AG09309 (cell line): Measurements from ENCODE around the gene STYXL1.

ENCODE experiments used
- DNase-seq: peaks from one replicate; pipeline ENCODE4 v3.0.0-alpha.2; 2010; ENCODE audit warnings: low read depth
- H3K4me3 ChIP-seq: 2 replicates; pipeline ENCODE4 v1.5.1; 2011; ENCODE audit warnings: mild to moderate bottlenecking, low read depth, low read length, moderate library complexity; ENCODE audit not compliant: control insufficient read depth
- TF ChIP-seq, protein P1 (sequence below): IDR thresholded peaks from 2 replicates; pipeline ENCODE4 v1.5.1; 2011; ENCODE audit warnings: mild to moderate bottlenecking, low read depth, low read length, inconsistent platforms; ENCODE audit not compliant: insufficient read depth, control insufficient read depth; ENCODE audit errors: missing control alignments

The STYXL1 gene

GRCh38 chr7:75968012-75968411, 79.8 kb downstream of the STYXL1 start:
- TF ChIP-seq, protein P1, sequence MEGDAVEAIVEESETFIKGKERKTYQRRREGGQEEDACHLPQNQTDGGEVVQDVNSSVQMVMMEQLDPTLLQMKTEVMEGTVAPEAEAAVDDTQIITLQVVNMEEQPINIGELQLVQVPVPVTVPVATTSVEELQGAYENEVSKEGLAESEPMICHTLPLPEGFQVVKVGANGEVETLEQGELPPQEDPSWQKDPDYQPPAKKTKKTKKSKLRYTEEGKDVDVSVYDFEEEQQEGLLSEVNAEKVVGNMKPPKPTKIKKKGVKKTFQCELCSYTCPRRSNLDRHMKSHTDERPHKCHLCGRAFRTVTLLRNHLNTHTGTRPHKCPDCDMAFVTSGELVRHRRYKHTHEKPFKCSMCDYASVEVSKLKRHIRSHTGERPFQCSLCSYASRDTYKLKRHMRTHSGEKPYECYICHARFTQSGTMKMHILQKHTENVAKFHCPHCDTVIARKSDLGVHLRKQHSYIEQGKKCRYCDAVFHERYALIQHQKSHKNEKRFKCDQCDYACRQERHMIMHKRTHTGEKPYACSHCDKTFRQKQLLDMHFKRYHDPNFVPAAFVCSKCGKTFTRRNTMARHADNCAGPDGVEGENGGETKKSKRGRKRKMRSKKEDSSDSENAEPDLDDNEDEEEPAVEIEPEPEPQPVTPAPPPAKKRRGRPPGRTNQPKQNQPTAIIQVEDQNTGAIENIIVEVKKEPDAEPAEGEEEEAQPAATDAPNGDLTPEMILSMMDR: no peak
- no peak for DNase-seq
- H3K4me3 ChIP-seq: no peak overlapping the region

DNA sequence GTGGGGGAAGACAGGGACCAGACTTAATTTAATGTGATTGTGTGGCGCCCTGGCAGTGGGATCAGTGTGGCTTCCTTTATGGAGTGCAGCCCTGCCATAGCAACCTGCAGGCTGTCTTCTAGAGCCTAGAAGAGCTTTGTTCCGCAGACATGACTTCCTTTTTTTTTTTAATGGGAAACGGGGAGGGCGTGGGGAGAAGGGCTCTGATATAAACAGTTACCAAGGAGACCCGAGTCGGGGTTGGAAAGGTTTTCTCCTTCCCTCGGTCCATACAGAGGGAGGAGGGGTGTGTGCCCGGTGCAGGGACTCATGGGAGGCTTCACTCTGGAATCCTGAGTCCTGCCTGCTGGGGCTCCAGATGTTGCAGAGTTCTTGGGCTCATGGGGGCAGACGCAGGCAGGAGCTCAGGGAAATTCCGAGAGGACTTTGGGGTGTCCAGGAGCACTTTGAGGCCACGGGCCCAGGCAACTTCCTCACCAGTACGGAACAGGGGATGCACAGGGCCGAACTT, 80.3 kb downstream of the STYXL1 start:
- H3K4me3 ChIP-seq: no peak overlapping the region
- TF ChIP-seq, protein P1: no peak
- DNase-seq: no peak

DNA sequence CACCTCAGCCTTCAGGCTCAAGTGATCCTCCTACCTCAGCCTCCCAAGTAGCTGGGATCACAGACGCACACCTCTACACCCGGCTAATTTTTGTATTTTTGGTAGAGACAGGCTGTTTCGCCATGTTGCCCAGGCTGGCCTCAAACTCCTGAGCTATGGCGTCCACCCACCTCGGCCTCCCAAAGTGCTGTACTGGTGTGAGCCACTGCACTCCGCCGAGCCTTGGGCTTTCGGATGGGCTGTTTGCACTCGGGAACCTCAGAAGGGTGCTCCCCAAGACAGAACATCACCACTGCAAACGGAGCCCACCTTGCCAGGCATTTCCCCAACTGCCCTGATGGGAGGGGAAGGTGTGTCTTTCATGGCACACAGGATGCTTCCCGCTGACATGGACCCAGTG, 80.7 kb downstream of the STYXL1 start:
- TF ChIP-seq, protein P1: no peak
- DNase-seq: no peak
- no peak overlapping the region for H3K4me3 ChIP-seq

DNA sequence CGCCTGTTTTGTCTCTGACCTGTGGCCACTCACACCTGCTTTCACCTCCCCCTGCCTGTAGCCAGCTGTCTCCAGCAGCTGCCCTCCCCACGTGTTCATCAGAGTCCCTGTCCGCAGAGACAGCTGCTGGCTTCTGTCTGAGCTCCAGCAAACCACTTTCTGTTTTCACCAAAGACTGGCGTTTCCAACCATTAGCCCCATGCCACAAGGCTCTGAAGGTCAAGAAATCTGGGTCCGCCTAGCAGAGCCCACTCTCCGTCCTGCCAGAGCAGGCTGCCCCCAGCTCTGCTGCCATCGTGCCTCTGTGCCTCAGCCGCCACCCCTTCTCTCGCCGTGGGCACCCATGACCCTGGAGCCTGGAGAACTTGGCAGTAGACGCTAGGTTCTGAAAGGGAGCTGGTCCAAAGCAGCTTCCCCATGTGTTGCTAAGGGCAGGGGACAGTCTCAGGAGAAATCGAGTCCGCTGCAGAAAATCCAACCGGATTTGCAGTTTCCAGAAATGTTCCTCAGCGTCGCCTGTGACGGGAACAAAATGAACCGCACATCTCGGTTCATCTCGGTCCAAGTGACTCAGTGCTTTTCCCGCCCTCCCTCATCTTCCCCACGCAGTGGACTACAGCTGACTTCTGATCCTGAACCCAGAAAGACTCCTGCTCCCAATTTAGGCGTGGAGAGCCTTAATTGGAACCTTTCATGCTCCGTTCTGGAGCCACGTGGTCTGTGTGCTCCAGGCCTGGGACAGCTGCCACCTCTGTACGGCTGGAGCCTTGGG, 81.4 kb downstream of the STYXL1 start:
- no peak overlapping the region for H3K4me3 ChIP-seq
- TF ChIP-seq, protein P1: no peak
- DNase-seq: no peak

DNA sequence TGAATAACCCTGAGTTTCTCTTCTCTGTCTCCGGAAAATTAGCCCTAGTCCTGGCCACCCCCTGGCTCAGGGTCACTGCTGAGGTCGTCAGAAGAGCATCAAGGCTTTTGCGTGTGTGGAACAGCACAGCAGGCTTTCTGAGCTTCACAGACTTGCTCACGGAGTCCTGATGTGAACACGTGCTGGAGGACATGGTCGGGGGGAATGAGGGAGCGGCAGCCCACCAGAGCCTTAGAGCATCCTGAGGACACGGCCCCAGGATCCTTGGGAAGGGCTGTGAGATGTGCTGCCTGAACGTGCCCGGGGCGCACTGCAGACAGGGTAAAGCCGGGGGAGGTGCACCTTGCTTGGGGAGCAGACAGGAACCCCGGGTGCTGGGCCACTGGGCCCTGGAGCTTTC, 82.2 kb downstream of the STYXL1 start:
- TF ChIP-seq, protein P1: no peak
- no peak for DNase-seq
- no peak overlapping the region for H3K4me3 ChIP-seq

DNA sequence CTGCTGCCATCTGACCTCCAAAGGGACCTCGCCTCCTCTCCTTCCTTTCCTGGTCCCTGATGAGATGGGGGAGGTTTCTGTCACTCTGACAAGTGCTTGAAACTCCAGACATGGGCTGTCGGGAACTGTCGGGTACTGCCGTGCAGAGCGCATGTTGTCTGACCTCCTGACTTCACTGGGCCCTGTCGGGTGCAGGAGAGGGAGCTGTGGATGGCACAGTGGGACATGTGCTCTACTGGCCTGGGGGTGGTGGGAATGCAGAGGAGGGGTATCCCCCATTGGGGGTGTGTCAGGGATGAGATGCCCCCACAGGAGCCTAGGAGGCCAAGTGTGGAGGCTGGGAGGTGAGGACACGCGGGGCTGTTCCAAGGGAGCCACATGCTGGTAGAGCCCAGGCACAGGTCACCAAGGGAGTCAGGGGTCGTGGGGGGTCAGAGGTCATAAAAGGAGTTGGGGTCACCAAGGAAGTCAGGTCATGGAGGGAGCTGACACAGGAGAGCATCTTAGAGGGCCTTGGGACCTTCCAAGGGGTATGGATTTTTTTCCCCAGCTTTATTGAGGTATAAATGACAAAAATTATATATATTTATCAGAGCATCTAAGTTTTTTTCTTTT, 84.3 kb downstream of the STYXL1 start:
- no peak overlapping the region for H3K4me3 ChIP-seq
- TF ChIP-seq, protein P1: no peak

More for the DNA sequence above, 84.3 kb downstream of the STYXL1 start:
- DNase-seq: no peak
